LNCAP (cell line): ENCODE results near the gene THBS4.

Experiments used
- CTCF ChIP-seq: fragments of 450-650 bp; IDR thresholded peaks from 2 replicates; pipeline ENCODE4 v1.5.1; 2017; ENCODE audit warnings: mild to moderate bottlenecking

Gene THBS4

GRCh38 chr5:80078921-80079320, 43.8 kb downstream of the THBS4 start:
- TF ChIP-seq CTCF = no peak

- no peak for TF ChIP-seq CTCF
These were observed 47.1 kb downstream of the THBS4 start for GRCh38 chr5:80082281-80082680.

GRCh38 chr5:80082731-80083100, 47.6 kb downstream of the THBS4 start:
- TF ChIP-seq CTCF = peak; percentile 94

GRCh38 chr5:80083101-80083890, 48.1 kb downstream of the THBS4 start:
- TF ChIP-seq CTCF = peak; percentile 65

GRCh38 chr5:80090884-80091166, 55.7 kb downstream of the THBS4 start:
- TF ChIP-seq CTCF = no peak

GRCh38 chr5:80091792-80092192, 56.6 kb downstream of the THBS4 start:
- peak; percentile 57 for TF ChIP-seq CTCF

- no peak for TF ChIP-seq CTCF
These were observed 57.4 kb downstream of the THBS4 start for GRCh38 chr5:80092486-80093107.
